Muscle of arm (tissue), 12 donors: ENCODE measurements around the gene TRIM44. TPM values are rescaled to one million over a fixed set of nuclear protein-coding genes. Genes with fewer than 3 reads are reported as not detected.
"Not testable (repeated sequence)": the region's sequence is repeated elsewhere in the genome, so short reads cannot be mapped to it uniquely, and the experiment has no call there.

ENCODE experiments used
- DNase-seq: peaks from one replicate; pipeline ENCODE4 v3.0.0-alpha.2; 2013
- polyA plus RNA-seq, 12 donors: library from polyadenylated mRNA; unstranded; fragments of 120-200 nt; gene quantifications; one replicate each; pipeline ENCODE4 v1.2.1, GENCODE V29; 2013; ENCODE audit not compliant: insufficient read length in 12 of 12

TRIM44 gene
- polyA plus RNA-seq, 12 donors = 38.8 to 53.2 (median 49.3) TPM

GRCh38 chr11:35750315-35750714, 87.7 kb downstream of the TRIM44 start:
- no peak for DNase-seq

GRCh38 chr11:35750981-35751663, 88.5 kb downstream of the TRIM44 start:
- DNase-seq = no peak

GRCh38 chr11:35751664-35752061, 89.1 kb downstream of the TRIM44 start:
- DNase-seq = no peak

- no peak for DNase-seq
These were observed 89.5 kb downstream of the TRIM44 start for GRCh38 chr11:35752115-35752514.

GRCh38 chr11:35753573-35753972, 91.0 kb downstream of the TRIM44 start:
- DNase-seq = not testable (repeated sequence)

- DNase-seq = not testable (repeated sequence)
These were observed 97.4 kb downstream of the TRIM44 start for GRCh38 chr11:35759951-35760350.

GRCh38 chr11:35761899-35762298, 99.3 kb downstream of the TRIM44 start:
- DNase-seq = no peak

- no peak for DNase-seq
These were observed 100.7 kb downstream of the TRIM44 start for GRCh38 chr11:35763301-35763700.

GRCh38 chr11:35763765-35764164, 101.2 kb downstream of the TRIM44 start:
- no peak for DNase-seq

GRCh38 chr11:35764417-35764816, 101.8 kb downstream of the TRIM44 start:
- DNase-seq = no peak

- DNase-seq = no peak
These were observed 102.6 kb downstream of the TRIM44 start for GRCh38 chr11:35765211-35765610.

GRCh38 chr11:35766651-35767050, 104.1 kb downstream of the TRIM44 start:
- no peak for DNase-seq

- DNase-seq = not testable (repeated sequence)
These were observed 107.8 kb downstream of the TRIM44 start for GRCh38 chr11:35770425-35770824.

- no peak for DNase-seq
These were observed 109.1 kb downstream of the TRIM44 start for GRCh38 chr11:35771722-35772121.

- DNase-seq = not testable (repeated sequence)
These were observed 114.7 kb downstream of the TRIM44 start for GRCh38 chr11:35777241-35777640.

- DNase-seq = not testable (repeated sequence)
These were observed 116.4 kb downstream of the TRIM44 start for GRCh38 chr11:35778943-35779342.

- DNase-seq = no peak
These were observed 116.8 kb downstream of the TRIM44 start for GRCh38 chr11:35779409-35779808.

GRCh38 chr11:35780951-35781860, 118.6 kb downstream of the TRIM44 start:
- no peak for DNase-seq

GRCh38 chr11:35781861-35782470, 119.4 kb downstream of the TRIM44 start:
- DNase-seq = no peak

GRCh38 chr11:35783809-35784208, 121.2 kb downstream of the TRIM44 start:
- DNase-seq = no peak

- DNase-seq = no peak
These were observed 122.1 kb downstream of the TRIM44 start for GRCh38 chr11:35784699-35785098.
